ENCODE measurements around the gene BARHL1.

BARHL1 gene

GRCh38 chr9:132582276-132582785, at the start of gene BARHL1:
Gene BARHL1 (plus strand): TSS chr9:132582606. CDS start chr9:132582798, 192 bp downstream.
- ChIA-PET POLR2A (no interaction called here), CTCF (no interaction called here)
- TF ChIP-seq FOXK2 (IDR thresholded peaks at IDR 0.05) (no peak), FOXM1 (IDR thresholded peaks at IDR 0.05; ENCODE audit: borderline replicate concordance) (no peak), ELF4 (IDR thresholded peaks at IDR 0.05) (no peak), NFRKB (IDR thresholded peaks at IDR 0.05) (no peak), HDGF (IDR thresholded peaks at IDR 0.05; ENCODE audit: borderline replicate concordance) (no peak), ARNT (IDR thresholded peaks at IDR 0.05) (no peak), TARDBP (IDR thresholded peaks at IDR 0.05) (no peak), L3MBTL2 (conservative IDR thresholded peaks at IDR 0.05) (no peak), SUZ12 (IDR thresholded peaks at IDR 0.05) (no peak), ZNF384 (IDR thresholded peaks at IDR 0.05) (no peak), FOXA1 (IDR thresholded peaks at IDR 0.05) (no peak), SP1 (IDR thresholded peaks at IDR 0.05) (no peak), LEF1 (IDR thresholded peaks at IDR 0.05; ENCODE audit: borderline replicate concordance) (no peak), PKNOX1 (IDR thresholded peaks at IDR 0.05) (no peak), CTBP1 (IDR thresholded peaks at IDR 0.05; ENCODE audit: borderline replicate concordance) (no peak)
- DNase-seq (ENCODE audit: extremely low spot score) = no peak

- CTCF ChIA-PET = no interaction called here
Measured at GRCh38 chr9:132534832-132535231, 47.6 kb upstream of the BARHL1 start.

GRCh38 chr9:132536124-132536523, 46.3 kb upstream of the BARHL1 start:
- CTCF ChIA-PET = no interaction called here
- POLR2A ChIA-PET = no interaction called here
- no peak for DNase-seq (ENCODE audit: extremely low spot score)
- TF ChIP-seq ZNF384 (IDR thresholded peaks at IDR 0.05) (no peak), ARNT (IDR thresholded peaks at IDR 0.05) (no peak), L3MBTL2 (conservative IDR thresholded peaks at IDR 0.05) (no peak), FOXM1 (IDR thresholded peaks at IDR 0.05; ENCODE audit: borderline replicate concordance) (no peak), SUZ12 (IDR thresholded peaks at IDR 0.05) (no peak)

More at GRCh38 chr9:132534832-132535231, 47.6 kb upstream of the BARHL1 start:
- TF ChIP-seq BHLHE40 (IDR thresholded peaks at IDR 0.05; ENCODE audit: borderline replicate concordance) (no peak), SP1 (IDR thresholded peaks at IDR 0.05) (no peak), TARDBP (IDR thresholded peaks at IDR 0.05) (no peak), CTBP1 (IDR thresholded peaks at IDR 0.05; ENCODE audit: borderline replicate concordance) (no peak), FOXM1 (IDR thresholded peaks at IDR 0.05; ENCODE audit: borderline replicate concordance) (no peak), SUZ12 (IDR thresholded peaks at IDR 0.05) (no peak), HDGF (IDR thresholded peaks at IDR 0.05; ENCODE audit: borderline replicate concordance) (no peak), L3MBTL2 (conservative IDR thresholded peaks at IDR 0.05) (no peak), ZNF384 (IDR thresholded peaks at IDR 0.05) (no peak), NFRKB (IDR thresholded peaks at IDR 0.05) (no peak), ELF4 (IDR thresholded peaks at IDR 0.05) (no peak), PKNOX1 (IDR thresholded peaks at IDR 0.05) (no peak), ARNT (IDR thresholded peaks at IDR 0.05) (no peak)
- POLR2A ChIA-PET = no interaction called here
- DNase-seq (ENCODE audit: extremely low spot score) = no peak

GRCh38 chr9:132537352-132537751, 45.1 kb upstream of the BARHL1 start:
- POLR2A ChIA-PET = no interaction called here
- CTCF ChIA-PET = interaction anchor here (1.2 kb wide), 1 partner anchor 9 kb away, joined by 3 read pairs; no protein-coding TSS in a partner anchor
- DNase-seq (ENCODE audit: extremely low spot score) = no peak
- TF ChIP-seq SP1 (IDR thresholded peaks at IDR 0.05) (no peak), HDGF (IDR thresholded peaks at IDR 0.05; ENCODE audit: borderline replicate concordance) (no peak), ZNF384 (IDR thresholded peaks at IDR 0.05) (no peak), FOXK2 (IDR thresholded peaks at IDR 0.05) (no peak), PKNOX1 (IDR thresholded peaks at IDR 0.05) (no peak), ARNT (IDR thresholded peaks at IDR 0.05) (no peak), CTBP1 (IDR thresholded peaks at IDR 0.05; ENCODE audit: borderline replicate concordance) (no peak), NFRKB (IDR thresholded peaks at IDR 0.05) (no peak)

GRCh38 chr9:132538071-132538470, 44.3 kb upstream of the BARHL1 start:
- CTCF ChIA-PET = interaction anchor here (1.2 kb wide), 1 partner anchor 9 kb away, joined by 3 read pairs; no protein-coding TSS in a partner anchor
- POLR2A ChIA-PET = no interaction called here
- TF ChIP-seq L3MBTL2 (conservative IDR thresholded peaks at IDR 0.05) = no peak
- no peak for TF ChIP-seq HDGF (IDR thresholded peaks at IDR 0.05; ENCODE audit: borderline replicate concordance)
- no peak for TF ChIP-seq CTBP1 (IDR thresholded peaks at IDR 0.05; ENCODE audit: borderline replicate concordance)
- no peak for TF ChIP-seq BHLHE40 (IDR thresholded peaks at IDR 0.05; ENCODE audit: borderline replicate concordance)
- no peak for TF ChIP-seq PKNOX1 (IDR thresholded peaks at IDR 0.05)
- TF ChIP-seq SP1 (IDR thresholded peaks at IDR 0.05) = no peak
- no peak for TF ChIP-seq FOXA1 (IDR thresholded peaks at IDR 0.05)
- no peak for TF ChIP-seq TARDBP (IDR thresholded peaks at IDR 0.05)
- no peak for TF ChIP-seq FOXM1 (IDR thresholded peaks at IDR 0.05; ENCODE audit: borderline replicate concordance)
- no peak for TF ChIP-seq ELF4 (IDR thresholded peaks at IDR 0.05)
- TF ChIP-seq ZNF384 (IDR thresholded peaks at IDR 0.05) = no peak
- TF ChIP-seq LEF1 (IDR thresholded peaks at IDR 0.05; ENCODE audit: borderline replicate concordance) = no peak
- TF ChIP-seq NFRKB (IDR thresholded peaks at IDR 0.05) = no peak
- no peak for TF ChIP-seq FOXK2 (IDR thresholded peaks at IDR 0.05)
- no peak for TF ChIP-seq ARNT (IDR thresholded peaks at IDR 0.05)
- TF ChIP-seq SUZ12 (IDR thresholded peaks at IDR 0.05) = no peak
- no peak for DNase-seq (ENCODE audit: extremely low spot score)

- CTCF ChIA-PET = no interaction called here
- POLR2A ChIA-PET = no interaction called here
- no peak for DNase-seq (ENCODE audit: extremely low spot score)
Measured at GRCh38 chr9:132539096-132539495, 43.3 kb upstream of the BARHL1 start.

More at GRCh38 chr9:132539096-132539495, 43.3 kb upstream of the BARHL1 start:
- TF ChIP-seq PKNOX1 (IDR thresholded peaks at IDR 0.05) = no peak
- TF ChIP-seq SP1 (IDR thresholded peaks at IDR 0.05) = no peak
- TF ChIP-seq FOXK2 (IDR thresholded peaks at IDR 0.05) = no peak
- TF ChIP-seq ZNF384 (IDR thresholded peaks at IDR 0.05) = no peak
- no peak for TF ChIP-seq ARNT (IDR thresholded peaks at IDR 0.05)
- no peak for TF ChIP-seq LEF1 (IDR thresholded peaks at IDR 0.05; ENCODE audit: borderline replicate concordance)
- no peak for TF ChIP-seq CTBP1 (IDR thresholded peaks at IDR 0.05; ENCODE audit: borderline replicate concordance)
- no peak for TF ChIP-seq NFRKB (IDR thresholded peaks at IDR 0.05)
- TF ChIP-seq L3MBTL2 (conservative IDR thresholded peaks at IDR 0.05) = no peak
- no peak for TF ChIP-seq HDGF (IDR thresholded peaks at IDR 0.05; ENCODE audit: borderline replicate concordance)
- no peak for TF ChIP-seq FOXA1 (IDR thresholded peaks at IDR 0.05)
- TF ChIP-seq TARDBP (IDR thresholded peaks at IDR 0.05) = no peak
- no peak for TF ChIP-seq BHLHE40 (IDR thresholded peaks at IDR 0.05; ENCODE audit: borderline replicate concordance)
- TF ChIP-seq ELF4 (IDR thresholded peaks at IDR 0.05) = no peak
- no peak for TF ChIP-seq FOXM1 (IDR thresholded peaks at IDR 0.05; ENCODE audit: borderline replicate concordance)
- TF ChIP-seq SUZ12 (IDR thresholded peaks at IDR 0.05) = no peak
